Esophagus squamous epithelium (tissue), 4 donors: ENCODE results near the gene ZC3H18.

Experiments
- POLR2A ChIP-seq, 4 donors: fragments of 450-650 bp; IDR thresholded peaks; one replicate each; pipeline ENCODE4 v1.6.1; 2017; ENCODE audit warnings: antibody characterized with exemption in 4 of 4, mild to moderate bottlenecking in 4 of 4, moderate library complexity in 3 of 4
- TF ChIP-seq, protein P1 (sequence below), 6 experiments: fragments of 450-650 bp in 4 of 6; fragments of 200-600 bp in 2 of 6; sonication (generic) in 2 of 6; IDR thresholded peaks; one replicate each; pipeline ENCODE4 v1.5.1; 2016 to 2019; ENCODE audit warnings: antibody characterized with exemption in 6 of 6, mild to moderate bottlenecking in 4 of 6, moderate library complexity in 4 of 6

DNA sequence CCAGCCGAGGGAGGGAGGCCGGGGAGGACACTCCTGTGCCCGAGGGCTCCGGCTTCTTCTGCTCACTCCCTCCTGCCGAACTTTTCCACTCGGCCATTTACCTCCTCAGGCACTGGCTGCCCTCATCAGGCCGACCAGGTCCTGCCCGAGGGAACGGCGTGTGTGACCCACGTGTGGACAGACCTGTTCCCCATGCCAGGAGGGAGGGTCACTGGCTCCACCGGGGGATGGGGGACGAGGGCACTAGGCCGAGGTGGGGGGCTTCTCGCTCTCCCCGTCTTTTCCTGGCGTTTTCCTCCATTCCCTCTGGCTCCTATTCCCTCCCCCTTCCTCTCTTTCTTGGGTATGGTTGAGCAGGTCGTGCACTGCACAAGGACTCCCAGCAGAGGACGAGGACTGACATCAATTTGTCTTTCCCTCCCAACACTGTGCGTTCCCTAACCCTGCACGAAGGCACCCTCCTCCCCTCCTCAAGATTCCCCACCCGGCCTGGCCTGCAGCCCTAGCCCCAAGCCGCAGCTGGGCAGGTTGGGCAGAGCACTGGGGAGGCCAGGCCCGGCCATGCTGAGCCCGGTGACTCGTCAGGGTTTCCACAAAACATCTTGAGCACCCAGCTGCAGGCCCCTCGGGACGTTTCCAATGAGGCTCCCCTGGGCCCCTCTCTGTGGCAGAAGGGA lies 64.9 kb downstream of the ZC3H18 start:
- TF ChIP-seq, protein P1, sequence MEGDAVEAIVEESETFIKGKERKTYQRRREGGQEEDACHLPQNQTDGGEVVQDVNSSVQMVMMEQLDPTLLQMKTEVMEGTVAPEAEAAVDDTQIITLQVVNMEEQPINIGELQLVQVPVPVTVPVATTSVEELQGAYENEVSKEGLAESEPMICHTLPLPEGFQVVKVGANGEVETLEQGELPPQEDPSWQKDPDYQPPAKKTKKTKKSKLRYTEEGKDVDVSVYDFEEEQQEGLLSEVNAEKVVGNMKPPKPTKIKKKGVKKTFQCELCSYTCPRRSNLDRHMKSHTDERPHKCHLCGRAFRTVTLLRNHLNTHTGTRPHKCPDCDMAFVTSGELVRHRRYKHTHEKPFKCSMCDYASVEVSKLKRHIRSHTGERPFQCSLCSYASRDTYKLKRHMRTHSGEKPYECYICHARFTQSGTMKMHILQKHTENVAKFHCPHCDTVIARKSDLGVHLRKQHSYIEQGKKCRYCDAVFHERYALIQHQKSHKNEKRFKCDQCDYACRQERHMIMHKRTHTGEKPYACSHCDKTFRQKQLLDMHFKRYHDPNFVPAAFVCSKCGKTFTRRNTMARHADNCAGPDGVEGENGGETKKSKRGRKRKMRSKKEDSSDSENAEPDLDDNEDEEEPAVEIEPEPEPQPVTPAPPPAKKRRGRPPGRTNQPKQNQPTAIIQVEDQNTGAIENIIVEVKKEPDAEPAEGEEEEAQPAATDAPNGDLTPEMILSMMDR (IDR thresholded peaks at IDR 0.05): no peak
- TF ChIP-seq POLR2A (IDR thresholded peaks at IDR 0.05): no peak
